ENCODE data around the gene USP3.

Gene USP3

DNA sequence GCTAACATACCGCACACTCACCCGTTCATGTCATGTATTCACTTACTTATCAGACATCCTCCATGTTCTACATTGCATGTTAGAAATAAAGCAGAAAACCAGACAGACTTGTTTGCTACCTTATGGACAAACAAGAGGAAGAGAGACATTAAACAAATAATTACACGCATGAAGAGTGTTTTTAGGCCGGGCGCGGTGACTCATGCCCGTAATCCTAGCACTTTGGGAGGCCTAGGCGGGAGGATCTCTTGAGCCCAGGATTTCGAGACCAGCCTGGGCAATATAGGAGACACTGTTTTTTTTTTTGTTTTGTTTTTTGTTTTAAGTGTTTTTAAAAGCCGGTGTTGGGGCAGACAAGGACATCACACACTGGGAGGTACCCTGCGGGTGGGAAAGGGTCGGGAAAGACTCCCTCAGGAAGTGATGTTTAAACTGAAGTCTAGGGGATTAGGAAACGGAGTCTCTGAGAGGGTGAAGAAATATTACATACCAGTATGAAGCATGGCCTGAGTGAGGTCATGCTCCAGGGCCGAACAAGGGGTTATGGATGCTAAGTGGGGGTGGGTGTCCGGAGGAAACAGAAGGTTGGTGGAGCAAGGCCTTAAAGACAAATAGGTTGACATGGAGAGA, 2.1 kb upstream of the USP3 start:
- FAIRE-seq (no peak), DNase-seq (ENCODE audit: insufficient read length, low spot score) (no peak)
- TF ChIP-seq TAF1 (IDR thresholded peaks at IDR 0.05; ENCODE audit: low read depth, low read length), result no peak
- no peak for TF ChIP-seq POLR2AphosphoS5 (IDR thresholded peaks at IDR 0.05; ENCODE audit: low read depth, low read length)
- TF ChIP-seq POU2F2 (IDR thresholded peaks at IDR 0.05; ENCODE audit: low read depth, low read length), result no peak
- no peak for TF ChIP-seq SPI1 (IDR thresholded peaks at IDR 0.05; ENCODE audit: low read depth, low read length)
- TF ChIP-seq PAX5 (IDR thresholded peaks at IDR 0.05; ENCODE audit: insufficient read depth, low read length, severe bottlenecking), result no peak

DNA sequence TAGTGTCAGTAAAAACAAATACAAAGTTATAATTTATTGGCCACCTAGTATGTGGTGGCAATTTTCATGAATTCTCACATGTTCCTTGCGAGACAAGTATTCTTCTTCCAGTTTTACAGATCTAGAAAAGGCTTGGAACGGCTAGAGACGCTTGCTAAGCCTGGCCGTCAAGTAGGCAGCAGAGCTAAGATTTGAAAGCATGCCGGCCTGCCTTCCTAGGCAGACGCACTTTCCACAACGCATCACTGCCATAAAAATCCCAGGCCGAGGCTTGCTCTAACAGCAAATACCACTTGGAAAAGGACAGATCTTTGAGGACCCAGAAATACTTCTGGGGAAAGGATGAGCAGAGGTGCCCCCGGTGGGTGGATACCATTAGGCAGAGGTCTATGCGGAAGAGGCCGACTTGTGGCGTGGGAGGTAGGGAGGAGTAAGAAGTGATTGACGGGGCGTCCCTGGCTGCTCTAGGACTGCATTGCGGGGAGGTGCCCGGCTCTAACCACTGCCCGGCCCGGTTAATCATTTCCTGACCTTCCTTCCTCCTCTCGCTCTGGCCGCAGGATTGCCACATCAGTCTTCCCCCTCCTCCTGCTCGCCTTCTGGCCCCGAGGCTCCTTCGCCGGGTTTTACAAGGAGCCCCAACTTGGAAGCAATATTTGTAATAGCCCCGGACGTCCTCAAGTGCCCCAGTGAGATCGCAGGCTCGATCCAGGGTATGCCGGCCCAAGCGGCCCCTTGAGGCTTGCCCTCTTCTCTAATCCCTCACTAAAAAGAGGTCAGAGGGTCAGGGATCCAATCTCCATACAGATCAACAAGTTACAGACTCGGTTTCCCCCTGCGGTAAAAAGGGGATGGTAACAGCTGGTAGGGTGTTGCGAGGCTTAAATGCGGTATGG, 1.3 kb upstream of the USP3 start:
- DNase-seq (ENCODE audit: insufficient read length, low spot score) (peak; percentile 51), FAIRE-seq (peak; percentile 95)
- TF ChIP-seq PAX5 (IDR thresholded peaks at IDR 0.05; ENCODE audit: insufficient read depth, low read length, severe bottlenecking) (no peak), POLR2AphosphoS5 (IDR thresholded peaks at IDR 0.05; ENCODE audit: low read depth, low read length) (no peak), SPI1 (IDR thresholded peaks at IDR 0.05; ENCODE audit: low read depth, low read length) (peak; percentile 48; the same call in 1 of the 2 replicates), POU2F2 (IDR thresholded peaks at IDR 0.05; ENCODE audit: low read depth, low read length) (0 out of 2 replicates have a peak, but pooled peaks have one; percentile 19), TAF1 (IDR thresholded peaks at IDR 0.05; ENCODE audit: low read depth, low read length) (peak; percentile 74), POLR2A (IDR thresholded peaks at IDR 0.05; ENCODE audit: low read depth, low read length) (no peak)

DNA sequence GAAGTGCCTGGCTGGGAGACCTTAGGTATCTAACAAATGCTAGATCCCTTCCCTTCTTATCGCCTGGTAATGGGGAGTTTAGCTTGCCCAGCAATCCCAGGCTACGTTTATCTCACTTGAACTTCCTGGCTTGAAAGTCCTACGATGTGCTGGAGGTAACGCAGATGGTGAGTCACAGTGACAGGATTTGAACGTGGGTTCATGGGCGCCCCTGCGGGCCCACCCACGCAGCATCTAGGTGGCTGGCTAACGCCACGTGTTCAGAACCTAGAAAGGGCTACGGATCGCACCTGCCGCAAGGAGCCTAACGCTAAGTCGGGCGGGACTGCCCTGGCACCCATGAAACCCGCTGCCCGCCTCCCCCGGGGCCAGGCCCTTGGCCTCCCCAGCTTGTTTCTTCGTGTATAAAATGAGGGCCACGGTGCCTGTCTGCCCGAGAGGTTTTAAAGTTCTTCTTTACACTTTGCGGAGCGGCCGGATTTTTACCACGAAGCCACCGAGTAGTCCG, 600 bp upstream of the USP3 start:
- DNase-seq (ENCODE audit: insufficient read length, low spot score) (no peak), FAIRE-seq (peak; percentile 80)
- TF ChIP-seq POU2F2 (IDR thresholded peaks at IDR 0.05; ENCODE audit: low read depth, low read length), result peak; percentile 79
- 0 out of 2 replicates have a peak, but pooled peaks have one; percentile 0 for TF ChIP-seq SPI1 (IDR thresholded peaks at IDR 0.05; ENCODE audit: low read depth, low read length)
- peak; percentile 81 for TF ChIP-seq POLR2AphosphoS5 (IDR thresholded peaks at IDR 0.05; ENCODE audit: low read depth, low read length)
- TF ChIP-seq TAF1 (IDR thresholded peaks at IDR 0.05; ENCODE audit: low read depth, low read length), result peak; percentile 40; the same call in 1 of the 2 replicates
- no peak for TF ChIP-seq PAX5 (IDR thresholded peaks at IDR 0.05; ENCODE audit: insufficient read depth, low read length, severe bottlenecking)
- peak; percentile 74 for TF ChIP-seq POLR2A (IDR thresholded peaks at IDR 0.05; ENCODE audit: low read depth, low read length)

DNA sequence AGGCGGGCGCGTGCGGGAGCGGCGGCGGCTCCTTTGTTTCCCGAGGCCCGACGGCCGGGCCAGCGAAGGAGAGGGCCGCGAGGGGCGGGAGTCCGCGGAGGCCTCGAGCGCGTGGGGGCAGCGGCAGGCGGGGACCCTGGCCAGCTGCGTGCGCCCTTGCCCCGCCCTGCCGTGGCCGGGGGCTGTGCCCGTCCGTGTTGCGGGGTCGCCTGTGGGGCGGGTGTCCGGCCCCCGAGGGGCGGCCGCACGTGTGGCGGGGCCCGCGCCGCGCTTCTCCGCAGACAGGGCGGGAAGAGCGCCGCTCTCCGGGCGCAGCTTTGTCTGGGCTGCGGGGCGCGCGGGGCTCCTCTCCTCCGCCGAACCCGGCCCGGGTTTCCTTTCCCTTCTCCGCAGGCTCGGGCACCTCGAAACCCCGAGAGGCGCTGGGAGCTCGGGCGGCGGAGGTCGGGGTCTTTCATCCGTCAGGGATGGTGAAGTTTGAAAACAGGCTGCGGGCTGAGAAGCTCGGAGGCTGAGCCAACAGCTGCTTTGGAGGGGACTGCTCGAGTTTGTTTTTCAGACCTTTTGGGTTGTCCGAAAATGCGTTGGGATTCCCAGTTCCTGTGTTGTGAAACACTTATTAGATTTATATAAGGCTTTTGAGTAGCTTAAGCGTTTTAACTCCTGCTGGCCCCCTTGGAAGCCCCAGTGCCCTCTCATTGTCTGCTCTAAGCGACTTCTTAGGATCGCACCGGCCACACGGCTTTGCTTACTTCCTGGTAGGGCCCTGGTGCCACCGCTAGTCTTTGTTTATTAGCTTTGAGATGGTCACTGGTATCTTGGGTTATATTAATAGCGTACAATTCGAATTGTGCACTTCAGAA, 817 bp downstream of the USP3 start:
- DNase-seq (ENCODE audit: insufficient read length, low spot score) (no peak), FAIRE-seq (no peak)

DNA sequence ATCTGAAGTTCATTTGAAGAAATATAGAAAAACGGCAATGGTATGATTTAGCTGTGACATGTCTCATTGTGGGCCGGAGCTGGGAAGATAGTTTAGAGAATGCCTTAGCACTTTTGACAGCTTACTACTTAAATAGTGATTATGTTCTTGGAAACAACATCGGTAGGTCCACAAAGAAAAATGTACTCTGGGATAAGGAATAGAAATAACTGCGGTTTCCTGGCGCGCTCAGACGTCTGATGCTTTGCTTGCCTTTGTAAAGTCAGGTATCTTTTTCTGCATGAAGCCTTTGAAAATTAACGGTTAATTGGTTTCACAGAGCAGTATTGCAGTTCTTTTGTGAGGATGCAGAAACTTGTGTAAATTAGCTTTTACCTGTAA, 1.4 kb downstream of the USP3 start:
- FAIRE-seq, result no peak
- DNase-seq (ENCODE audit: insufficient read length, low spot score), result no peak
- TF ChIP-seq PAX5 (IDR thresholded peaks at IDR 0.05; ENCODE audit: insufficient read depth, low read length, severe bottlenecking) (no peak), POU2F2 (IDR thresholded peaks at IDR 0.05; ENCODE audit: low read depth, low read length) (no peak), POLR2A (IDR thresholded peaks at IDR 0.05; ENCODE audit: low read depth, low read length) (no peak), TAF1 (IDR thresholded peaks at IDR 0.05; ENCODE audit: low read depth, low read length) (no peak), POLR2AphosphoS5 (IDR thresholded peaks at IDR 0.05; ENCODE audit: low read depth, low read length) (no peak), SPI1 (IDR thresholded peaks at IDR 0.05; ENCODE audit: low read depth, low read length) (no peak)

More for the DNA sequence above, 817 bp downstream of the USP3 start:
- TF ChIP-seq POLR2A (IDR thresholded peaks at IDR 0.05; ENCODE audit: low read depth, low read length), result no peak
- TF ChIP-seq SPI1 (IDR thresholded peaks at IDR 0.05; ENCODE audit: low read depth, low read length), result no peak
- TF ChIP-seq TAF1 (IDR thresholded peaks at IDR 0.05; ENCODE audit: low read depth, low read length), result 0 out of 2 replicates have a peak, but pooled peaks have one; percentile 21
- TF ChIP-seq POU2F2 (IDR thresholded peaks at IDR 0.05; ENCODE audit: low read depth, low read length), result no peak
- no peak for TF ChIP-seq POLR2AphosphoS5 (IDR thresholded peaks at IDR 0.05; ENCODE audit: low read depth, low read length)
- TF ChIP-seq PAX5 (IDR thresholded peaks at IDR 0.05; ENCODE audit: insufficient read depth, low read length, severe bottlenecking), result no peak

DNA sequence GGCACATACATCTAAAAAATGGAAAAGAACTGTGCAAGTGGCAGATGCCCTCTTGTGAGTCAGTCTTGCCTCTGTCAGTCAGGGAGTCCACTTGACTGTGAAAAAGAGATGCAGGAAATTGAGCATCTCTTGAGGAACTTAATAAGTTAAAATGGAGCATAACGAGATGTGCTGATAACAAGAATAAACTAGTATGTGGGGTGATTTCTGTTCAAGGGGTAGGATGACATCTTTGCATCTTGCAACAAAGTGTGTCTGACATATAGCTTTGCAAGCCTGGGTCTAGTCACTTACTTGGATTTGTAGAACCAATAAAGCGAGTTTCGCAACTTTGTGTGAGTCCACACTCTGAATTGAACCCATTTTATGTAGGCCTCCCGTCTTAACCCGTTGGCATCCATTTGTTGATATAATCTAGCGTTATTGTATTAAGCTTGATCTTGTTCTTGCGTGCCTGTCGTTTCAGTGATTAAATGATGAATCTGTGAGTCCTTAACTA, 2.2 kb downstream of the USP3 start:
- TF ChIP-seq POLR2AphosphoS5 (IDR thresholded peaks at IDR 0.05; ENCODE audit: low read depth, low read length), result no peak
- TF ChIP-seq TAF1 (IDR thresholded peaks at IDR 0.05; ENCODE audit: low read depth, low read length), result no peak
- TF ChIP-seq PAX5 (IDR thresholded peaks at IDR 0.05; ENCODE audit: insufficient read depth, low read length, severe bottlenecking), result no peak
- no peak for TF ChIP-seq SPI1 (IDR thresholded peaks at IDR 0.05; ENCODE audit: low read depth, low read length)
- TF ChIP-seq POU2F2 (IDR thresholded peaks at IDR 0.05; ENCODE audit: low read depth, low read length), result no peak
- TF ChIP-seq POLR2A (IDR thresholded peaks at IDR 0.05; ENCODE audit: low read depth, low read length), result no peak
- FAIRE-seq (peak; percentile 47), DNase-seq (ENCODE audit: insufficient read length, low spot score) (no peak)

DNA sequence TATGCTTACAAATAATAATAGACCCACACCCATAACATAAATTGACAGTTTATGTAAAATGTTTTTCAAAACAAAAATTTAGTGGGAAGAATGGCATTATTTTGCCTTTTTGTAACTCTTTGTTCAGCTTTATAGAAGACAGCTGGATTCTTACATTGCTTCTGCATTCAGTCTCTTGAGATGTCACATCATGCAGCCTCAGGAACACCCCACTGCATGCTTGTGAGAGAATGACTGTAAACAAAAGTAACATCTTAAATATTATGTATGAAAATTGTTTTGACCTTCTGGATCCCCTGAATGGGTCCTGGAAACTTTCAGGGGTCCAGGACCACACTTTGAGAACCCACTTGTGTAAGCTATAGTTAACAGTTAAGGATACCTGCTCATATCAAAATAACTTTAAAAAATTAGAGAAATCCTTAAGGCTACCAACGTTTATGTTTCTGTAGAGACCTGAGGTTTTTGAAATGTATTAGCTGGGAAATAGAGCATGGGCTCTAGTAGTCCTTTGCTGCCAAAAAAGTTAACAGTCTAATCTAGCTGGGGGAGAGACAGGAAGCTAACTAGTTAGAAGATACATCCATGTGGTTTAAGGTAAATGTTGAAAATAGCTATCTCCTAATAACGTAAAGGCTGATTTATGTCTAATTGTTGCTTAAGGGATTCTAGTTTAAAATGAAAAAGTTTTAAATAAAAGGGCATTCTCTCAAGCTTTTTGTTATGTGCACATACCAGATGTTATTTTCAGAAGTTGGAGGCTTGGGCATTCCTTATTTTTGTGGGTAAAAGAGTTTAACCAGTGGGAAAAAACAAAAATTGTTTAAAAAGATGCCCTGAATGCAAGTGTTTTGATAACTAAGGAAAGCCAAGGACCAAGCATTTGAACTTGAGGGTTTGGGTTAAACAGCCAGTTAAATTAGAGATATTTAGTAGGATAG, 3.8 kb downstream of the USP3 start:
- DNase-seq (ENCODE audit: insufficient read length, low spot score) (no peak), FAIRE-seq (no peak)
- no peak for TF ChIP-seq SPI1 (IDR thresholded peaks at IDR 0.05; ENCODE audit: low read depth, low read length)
- no peak for TF ChIP-seq POLR2AphosphoS5 (IDR thresholded peaks at IDR 0.05; ENCODE audit: low read depth, low read length)
- TF ChIP-seq POU2F2 (IDR thresholded peaks at IDR 0.05; ENCODE audit: low read depth, low read length), result no peak
- no peak for TF ChIP-seq TAF1 (IDR thresholded peaks at IDR 0.05; ENCODE audit: low read depth, low read length)
- no peak for TF ChIP-seq PAX5 (IDR thresholded peaks at IDR 0.05; ENCODE audit: insufficient read depth, low read length, severe bottlenecking)
- no peak for TF ChIP-seq POLR2A (IDR thresholded peaks at IDR 0.05; ENCODE audit: low read depth, low read length)

All from GM12891 (cell line).